GM12891 (cell line): ENCODE measurements around the gene SPHKAP.

Experiments used
- DNase-seq: peaks from one replicate; pipeline ENCODE4 v3.0.0; 2011; ENCODE audit warnings: low spot score; ENCODE audit not compliant: insufficient read length
- FAIRE-seq: peaks from 2 replicates; lab custom pipeline; 2011; peaks lifted over from hg19 to GRCh38; lab: Jason Lieb, UNC
- PAX5 ChIP-seq: IDR thresholded peaks from 2 replicates; pipeline ENCODE4 v1.6.1; 2011; ENCODE audit warnings: low read length, moderate library complexity, mild to moderate bottlenecking; ENCODE audit not compliant: insufficient read depth, severe bottlenecking
- POLR2A ChIP-seq: IDR thresholded peaks from 2 replicates; pipeline ENCODE4 v1.6.1; 2011; ENCODE audit warnings: low read depth, low read length, control low read depth
- POLR2AphosphoS5 ChIP-seq: IDR thresholded peaks from 2 replicates; pipeline ENCODE4 v1.6.1; 2011; ENCODE audit warnings: low read depth, low read length, control low read depth
- POU2F2 ChIP-seq: IDR thresholded peaks from 2 replicates; pipeline ENCODE4 v1.6.1; 2011; ENCODE audit warnings: low read depth, mild to moderate bottlenecking, control low read depth, low read length, moderate library complexity
- SPI1 ChIP-seq: IDR thresholded peaks from 2 replicates; pipeline ENCODE4 v1.6.1; 2011; ENCODE audit warnings: low read depth, low read length, control low read depth
- TAF1 ChIP-seq: IDR thresholded peaks from 2 replicates; pipeline ENCODE4 v1.6.1; 2011; ENCODE audit warnings: low read depth, low read length, control low read depth

The SPHKAP gene

DNA sequence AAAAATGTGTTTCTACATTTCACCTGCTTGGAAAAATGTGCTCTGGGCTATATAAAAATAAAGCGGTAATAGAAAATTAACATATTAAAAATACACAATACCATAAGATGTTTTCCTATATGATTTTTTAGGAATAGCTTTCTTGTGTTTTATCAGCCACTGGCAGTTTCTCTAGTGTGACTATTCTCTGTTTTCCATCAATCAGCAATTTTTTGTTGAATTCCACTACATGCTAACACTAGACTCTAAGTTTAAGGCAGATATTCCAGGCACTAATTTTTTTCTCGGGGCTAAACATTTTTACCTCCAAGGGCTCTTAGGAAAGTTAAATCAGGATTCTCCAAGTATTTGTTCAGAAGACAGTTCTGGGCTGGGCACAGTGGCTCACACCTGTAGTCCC is 140.5 kb downstream of the SPHKAP start:
- FAIRE-seq, result no peak
- no peak for DNase-seq
- TF ChIP-seq POLR2AphosphoS5 (no peak), POLR2A (no peak)

DNA sequence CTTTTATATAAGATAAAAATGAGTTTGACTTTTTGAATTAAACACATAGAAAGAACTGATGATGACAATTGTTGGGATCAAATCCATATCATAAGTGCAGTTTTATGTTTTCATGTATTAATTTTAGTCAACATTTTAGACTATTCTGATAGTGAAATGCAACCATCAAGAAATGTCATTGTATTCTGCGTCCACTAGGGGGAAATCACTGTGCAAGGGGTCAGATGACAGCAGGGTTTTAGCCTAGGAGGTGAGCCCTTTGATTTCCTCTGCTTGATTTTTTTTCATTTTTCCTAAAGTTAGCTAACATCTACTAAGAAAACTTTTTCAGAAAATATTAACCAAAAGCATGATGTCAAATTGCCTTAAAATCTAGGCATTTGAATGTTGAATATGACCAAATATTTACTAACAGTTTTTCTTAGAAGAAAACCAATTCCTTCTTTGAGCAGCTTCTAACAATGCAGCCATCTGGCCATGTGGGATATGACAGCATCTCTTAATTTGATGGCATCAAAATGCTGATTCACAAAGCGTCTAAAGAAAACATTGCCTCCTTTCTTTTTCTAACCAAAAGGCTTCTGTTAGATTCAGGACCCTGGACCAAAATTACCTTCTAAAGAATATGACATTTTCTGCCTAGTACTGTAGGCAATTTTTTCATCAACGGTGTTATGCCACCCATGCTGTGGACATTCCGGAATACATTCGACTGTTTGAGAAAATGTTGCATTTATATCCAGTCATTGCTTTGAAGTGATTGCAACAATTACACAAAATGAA is 141.5 kb downstream of the SPHKAP start:
- TF ChIP-seq POLR2A (no peak), POU2F2 (no peak), SPI1 (no peak), PAX5 (no peak), TAF1 (no peak), POLR2AphosphoS5 (no peak)
- DNase-seq, result no peak
- peak; percentile 66 for FAIRE-seq

DNA sequence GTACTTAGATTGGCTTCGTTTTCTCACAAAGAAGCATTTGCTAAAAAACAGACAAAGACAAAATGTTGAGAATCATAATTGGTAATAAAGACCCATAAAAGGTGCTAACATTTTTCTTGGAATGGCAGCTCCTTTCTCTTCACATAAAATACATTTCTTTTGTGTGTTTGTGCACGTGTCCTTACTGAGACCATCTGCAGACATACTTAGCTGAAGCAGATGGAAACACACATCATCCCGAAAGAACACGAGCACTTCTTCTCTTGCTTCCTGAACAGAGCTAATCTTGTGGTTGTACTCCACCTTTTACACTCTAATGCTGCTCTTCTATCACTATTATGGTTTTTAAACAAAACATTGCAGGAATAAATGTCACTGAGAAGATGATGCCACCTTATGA is 142.5 kb downstream of the SPHKAP start:
- TF ChIP-seq POLR2AphosphoS5 (no peak), TAF1 (no peak), POU2F2 (no peak), SPI1 (no peak), POLR2A (no peak), PAX5 (no peak)
- no peak for FAIRE-seq
- no peak for DNase-seq

DNA sequence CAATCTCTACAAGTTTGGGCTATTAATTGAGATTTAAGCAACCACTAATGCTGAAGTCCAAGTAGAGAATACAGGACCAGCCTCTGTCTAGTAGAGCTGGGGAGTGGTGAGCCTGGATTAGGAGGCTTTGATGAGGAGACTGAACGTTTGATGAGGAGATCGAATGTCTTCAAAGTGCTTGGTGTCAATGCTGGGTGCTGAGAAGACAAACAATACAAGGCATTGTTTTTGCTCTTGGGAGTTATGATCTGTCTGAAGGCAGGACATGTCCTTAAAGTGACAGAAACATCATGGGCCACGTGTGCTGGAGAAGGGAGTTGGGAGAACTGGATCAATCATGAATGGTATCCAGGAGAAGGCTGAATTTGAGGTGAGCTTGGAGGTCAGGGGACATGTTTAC is 143.6 kb downstream of the SPHKAP start:
- FAIRE-seq, result no peak
- TF ChIP-seq PAX5 (no peak), TAF1 (no peak), SPI1 (no peak), POU2F2 (no peak), POLR2AphosphoS5 (no peak), POLR2A (no peak)
- DNase-seq, result no peak

DNA sequence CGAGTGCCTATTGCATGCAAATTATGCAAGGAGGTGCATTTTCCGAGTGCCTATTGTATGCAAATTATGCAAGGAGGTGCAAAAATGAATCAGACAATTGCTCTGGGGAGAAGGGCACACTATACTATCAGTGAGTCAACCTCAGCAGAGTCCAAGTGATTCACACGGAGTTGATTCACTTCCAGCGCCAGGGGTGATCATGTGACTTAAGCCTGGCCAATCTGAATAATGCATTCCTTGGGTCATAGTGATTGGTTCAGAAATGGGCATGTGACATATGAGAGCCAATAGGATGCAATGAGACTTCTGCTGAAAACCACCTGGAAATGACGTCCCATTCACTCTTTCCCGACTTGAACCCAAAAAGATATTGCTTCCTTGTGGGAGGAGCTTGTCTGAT is 157.9 kb downstream of the SPHKAP start:
- no peak for DNase-seq
- no peak for TF ChIP-seq TAF1
- TF ChIP-seq POLR2AphosphoS5, result no peak
- TF ChIP-seq POLR2A, result no peak
- TF ChIP-seq SPI1, result no peak
- no peak for TF ChIP-seq POU2F2
- no peak for TF ChIP-seq PAX5
- no peak for FAIRE-seq

DNA sequence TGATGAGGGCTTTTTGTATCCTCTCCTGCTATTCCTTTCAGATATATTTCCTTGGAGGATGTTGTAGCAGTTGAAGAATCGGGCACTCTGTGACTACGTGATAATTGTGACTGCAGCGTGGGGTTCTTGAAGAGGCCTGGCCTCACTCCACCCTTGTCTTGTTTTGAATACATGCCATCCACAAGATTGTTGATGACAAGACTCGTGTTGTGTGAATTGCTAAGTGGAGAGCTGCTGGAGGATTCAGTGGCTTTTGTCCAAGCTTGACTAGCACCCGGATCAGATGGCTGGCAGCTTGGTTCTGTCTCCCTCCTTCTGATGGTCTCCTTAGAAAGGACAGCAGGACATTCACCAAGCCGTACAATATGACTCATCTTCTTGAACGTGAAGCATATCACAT is 163.2 kb downstream of the SPHKAP start:
- TF ChIP-seq PAX5 (no peak), POLR2A (no peak), TAF1 (no peak), SPI1 (no peak), POU2F2 (no peak), POLR2AphosphoS5 (no peak)
- FAIRE-seq, result no peak
- no peak for DNase-seq

DNA sequence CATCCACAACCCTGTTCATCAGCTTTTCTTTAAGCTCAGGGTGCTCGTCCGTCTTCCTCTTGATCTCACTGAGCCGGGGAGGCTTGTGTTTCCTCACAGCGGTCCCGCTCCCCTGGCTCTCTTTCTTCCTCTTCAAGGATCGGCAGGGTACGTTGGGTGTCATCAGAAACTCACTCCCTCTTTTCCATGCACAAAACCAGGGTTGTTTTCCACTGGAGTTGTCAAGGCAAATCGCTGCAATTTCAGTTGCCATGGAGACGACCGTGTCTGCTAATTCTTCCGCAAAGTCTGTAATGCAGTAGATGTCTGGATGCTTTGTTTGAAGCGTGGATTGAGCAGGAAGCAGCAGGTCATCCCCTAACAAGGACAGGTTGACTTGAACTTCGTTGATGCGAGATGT is 163.7 kb downstream of the SPHKAP start:
- DNase-seq (no peak), FAIRE-seq (no peak)
- TF ChIP-seq TAF1, result no peak

DNA sequence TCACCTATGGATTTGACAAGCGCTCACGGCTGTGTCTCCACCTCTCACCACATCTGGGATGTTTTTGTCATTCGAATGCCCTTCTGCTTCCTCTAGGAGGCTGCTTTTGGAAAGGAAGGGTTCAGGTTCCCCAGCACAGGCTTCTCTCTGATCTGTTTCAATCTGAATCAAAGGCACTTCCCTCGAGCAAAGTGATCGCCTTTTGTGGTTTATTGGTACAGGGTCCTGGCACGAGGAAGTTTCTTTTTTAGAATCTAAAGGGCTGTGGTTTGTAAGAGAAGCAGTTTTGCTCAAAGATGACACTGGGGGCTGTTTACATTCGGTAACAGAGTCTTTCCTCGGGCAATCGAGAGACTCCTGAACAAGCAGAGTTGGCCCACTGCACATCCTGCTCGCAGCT is 165.1 kb downstream of the SPHKAP start:
- DNase-seq (no peak), FAIRE-seq (no peak)
- TF ChIP-seq POLR2A (no peak), SPI1 (no peak), POU2F2 (no peak), PAX5 (no peak), POLR2AphosphoS5 (no peak), TAF1 (no peak)

DNA sequence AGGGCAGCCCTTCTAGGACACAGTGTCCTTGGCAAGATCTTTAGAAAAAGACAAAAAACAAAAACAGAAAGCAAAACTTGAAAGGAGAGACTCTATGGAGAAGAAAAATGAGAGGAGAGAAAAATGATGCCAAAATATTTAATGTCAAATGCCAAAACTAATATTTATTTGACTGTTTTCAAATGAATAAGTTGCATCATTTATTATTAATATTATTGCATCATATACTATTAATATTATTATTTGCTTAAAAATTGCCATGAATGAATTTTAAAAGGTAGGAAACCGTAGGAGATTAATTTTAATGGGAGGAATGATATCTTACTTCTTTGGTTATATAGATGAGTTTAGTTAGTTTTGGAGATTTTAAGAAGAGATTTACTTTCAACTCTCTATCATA is 165.7 kb downstream of the SPHKAP start:
- FAIRE-seq, result no peak
- DNase-seq, result no peak

DNA sequence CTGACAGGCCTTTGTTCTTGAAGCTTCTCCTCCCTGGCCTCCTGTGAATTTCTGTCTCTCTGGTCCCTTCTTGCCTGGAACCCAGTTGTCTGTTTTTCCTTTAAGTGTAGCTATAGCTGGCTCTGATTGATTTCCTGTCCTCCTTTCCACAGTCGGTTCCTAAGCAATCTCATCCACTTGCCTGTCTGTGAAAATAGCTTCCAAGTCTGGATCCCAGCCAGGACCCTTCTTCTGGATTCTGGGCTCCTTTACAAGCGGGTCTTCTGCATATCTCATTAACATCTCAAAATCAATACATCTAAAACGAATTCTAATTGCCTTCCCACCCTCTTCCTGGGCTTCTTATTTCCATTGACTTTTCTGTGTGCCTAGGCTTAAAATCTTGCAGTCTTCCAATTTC is 185.1 kb downstream of the SPHKAP start:
- FAIRE-seq (no peak), DNase-seq (no peak)
- no peak for TF ChIP-seq PAX5
- no peak for TF ChIP-seq POU2F2
- no peak for TF ChIP-seq POLR2A
- TF ChIP-seq TAF1, result no peak
- TF ChIP-seq SPI1, result no peak
- TF ChIP-seq POLR2AphosphoS5, result no peak

More for the DNA sequence above, 165.7 kb downstream of the SPHKAP start:
- TF ChIP-seq TAF1, result no peak
- no peak for TF ChIP-seq SPI1
- TF ChIP-seq PAX5, result no peak
- TF ChIP-seq POLR2AphosphoS5, result no peak
- no peak for TF ChIP-seq POU2F2
- no peak for TF ChIP-seq POLR2A
